Breast epithelium (tissue), 4 donors: ENCODE data around the gene TRIM27. TPM values are rescaled to one million over a fixed set of nuclear protein-coding genes. Genes with fewer than 3 reads are reported as not detected.

Experiments used
- DNase-seq, 2 donors: peaks; one replicate each; pipeline ENCODE4 v3.0.0-alpha.2; 2019; ENCODE audit warnings: low spot score in 2 of 2
- H3K27ac ChIP-seq, 2 donors: fragments of 200-600 bp; sonication (generic) in 1 of 2; one replicate each; pipeline ENCODE4 v1.5.1; 2016 to 2019; ENCODE audit warnings: mild to moderate bottlenecking in 1 of 2
- H3K27me3 ChIP-seq, 2 donors: fragments of 200-600 bp; sonication (generic) in 1 of 2; one replicate each; pipeline versions ENCODE4 v1.5.1 to v1.6.0; 2017 to 2019; ENCODE audit warnings: control low read depth in 1 of 2, mild to moderate bottlenecking in 1 of 2
- H3K36me3 ChIP-seq: fragments of 200-600 bp; one replicate; pipeline ENCODE4 v1.5.1; 2019
- H3K4me1 ChIP-seq, 2 donors: fragments of 200-600 bp; sonication (generic); one replicate each; pipeline ENCODE4 v1.5.1; 2016 to 2019; ENCODE audit warnings: control low read depth in 1 of 2
- H3K4me3 ChIP-seq, 3 donors: fragments of 200-600 bp; sonication (generic); 1 replicate in 2 of 3; 2 replicates in 1 of 3; pipeline ENCODE4 v1.5.1; 2016 to 2019; ENCODE audit warnings: mild to moderate bottlenecking in 3 of 3, moderate library complexity in 2 of 3
- H3K9me3 ChIP-seq, 2 donors: fragments of 200-600 bp; sonication (generic) in 1 of 2; one replicate each; pipeline ENCODE4 v1.5.1; 2016 to 2019; ENCODE audit warnings: control low read depth in 1 of 2
- POLR2A ChIP-seq: fragments of 450-650 bp; IDR thresholded peaks from one replicate; pipeline ENCODE4 v1.6.1; 2016; ENCODE audit warnings: antibody characterized with exemption, mild to moderate bottlenecking, moderate library complexity
- POLR2AphosphoS5 ChIP-seq, 3 donors: sonication (generic); formaldehyde crosslinking; IDR thresholded peaks; one replicate each; pipeline ENCODE4 v1.6.1; 2017; ENCODE audit warnings: antibody characterized with exemption in 3 of 3
- intact Hi-C: fragments of 100-400 bp; cut with DNase I; formaldehyde crosslinking; loops from one replicate; pipeline ENCODE4 v1.15.1; 2023; ENCODE audit warnings: low total_unique reads
- total RNA-seq, 3 donors: library from RNA; depleted of rRNA; stranded (reverse); fragments of >200 nt; gene quantifications; one replicate each; pipeline ENCODE4 v1.1.0, GENCODE V29; 2016
- TF ChIP-seq, protein P1 (sequence below), 3 donors: fragments of 450-650 bp; IDR thresholded peaks; one replicate each; pipeline ENCODE4 v1.5.1; 2016 to 2017; ENCODE audit warnings: antibody characterized with exemption in 3 of 3, mild to moderate bottlenecking in 3 of 3, moderate library complexity in 3 of 3

The TRIM27 gene
- total RNA-seq, 3 donors from 2014 or later = 38.7 to 106 (median 80.3) TPM

DNA sequence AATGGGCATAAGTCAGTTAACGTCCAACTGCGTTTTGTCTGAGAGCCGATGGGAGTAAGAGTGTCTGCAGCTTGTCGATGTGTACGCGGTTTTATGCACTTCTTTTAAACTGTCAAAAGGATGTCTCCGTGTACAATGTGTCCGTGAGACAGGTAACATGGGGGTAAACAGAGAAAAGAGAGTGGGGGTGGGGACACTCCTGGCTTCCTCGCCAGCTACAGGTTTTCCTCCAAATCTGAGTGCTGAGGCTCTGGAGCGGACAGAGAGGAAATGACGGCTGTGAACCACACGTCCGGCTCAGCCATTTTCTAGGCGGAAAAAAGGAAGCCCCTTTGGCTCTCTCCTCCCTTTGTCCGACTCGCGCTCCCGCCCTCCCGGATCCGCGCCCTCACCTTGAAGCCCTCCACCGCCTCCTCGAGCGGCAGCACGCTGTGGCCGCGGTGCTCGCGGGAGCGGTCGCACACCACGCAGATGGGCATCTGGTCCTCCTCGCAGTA, 916 bp downstream of the TRIM27 start:
- H3K27ac ChIP-seq = peak overlapping the region; percentile 92 to 95
- no peaks in the 10 kb centered on the region for H3K9me3 ChIP-seq
- peak overlapping the region; percentile 78 to 97 (median 96) for H3K4me3 ChIP-seq
- intact Hi-C loops = loop anchor here (10.0 kb wide), 1 partner anchor 672 kb away; no protein-coding TSS in a partner anchor
- no peaks in the 10 kb centered on the region for H3K4me1 ChIP-seq
- no peak for DNase-seq
- no peak for TF ChIP-seq POLR2AphosphoS5 (IDR thresholded peaks at IDR 0.05)
- TF ChIP-seq POLR2A = no peak
- TF ChIP-seq, protein P1, sequence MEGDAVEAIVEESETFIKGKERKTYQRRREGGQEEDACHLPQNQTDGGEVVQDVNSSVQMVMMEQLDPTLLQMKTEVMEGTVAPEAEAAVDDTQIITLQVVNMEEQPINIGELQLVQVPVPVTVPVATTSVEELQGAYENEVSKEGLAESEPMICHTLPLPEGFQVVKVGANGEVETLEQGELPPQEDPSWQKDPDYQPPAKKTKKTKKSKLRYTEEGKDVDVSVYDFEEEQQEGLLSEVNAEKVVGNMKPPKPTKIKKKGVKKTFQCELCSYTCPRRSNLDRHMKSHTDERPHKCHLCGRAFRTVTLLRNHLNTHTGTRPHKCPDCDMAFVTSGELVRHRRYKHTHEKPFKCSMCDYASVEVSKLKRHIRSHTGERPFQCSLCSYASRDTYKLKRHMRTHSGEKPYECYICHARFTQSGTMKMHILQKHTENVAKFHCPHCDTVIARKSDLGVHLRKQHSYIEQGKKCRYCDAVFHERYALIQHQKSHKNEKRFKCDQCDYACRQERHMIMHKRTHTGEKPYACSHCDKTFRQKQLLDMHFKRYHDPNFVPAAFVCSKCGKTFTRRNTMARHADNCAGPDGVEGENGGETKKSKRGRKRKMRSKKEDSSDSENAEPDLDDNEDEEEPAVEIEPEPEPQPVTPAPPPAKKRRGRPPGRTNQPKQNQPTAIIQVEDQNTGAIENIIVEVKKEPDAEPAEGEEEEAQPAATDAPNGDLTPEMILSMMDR (IDR thresholded peaks at IDR 0.05) = no peak
- H3K27me3 ChIP-seq = no peaks in the 10 kb centered on the region
- no peaks in the 10 kb centered on the region for H3K36me3 ChIP-seq

DNA sequence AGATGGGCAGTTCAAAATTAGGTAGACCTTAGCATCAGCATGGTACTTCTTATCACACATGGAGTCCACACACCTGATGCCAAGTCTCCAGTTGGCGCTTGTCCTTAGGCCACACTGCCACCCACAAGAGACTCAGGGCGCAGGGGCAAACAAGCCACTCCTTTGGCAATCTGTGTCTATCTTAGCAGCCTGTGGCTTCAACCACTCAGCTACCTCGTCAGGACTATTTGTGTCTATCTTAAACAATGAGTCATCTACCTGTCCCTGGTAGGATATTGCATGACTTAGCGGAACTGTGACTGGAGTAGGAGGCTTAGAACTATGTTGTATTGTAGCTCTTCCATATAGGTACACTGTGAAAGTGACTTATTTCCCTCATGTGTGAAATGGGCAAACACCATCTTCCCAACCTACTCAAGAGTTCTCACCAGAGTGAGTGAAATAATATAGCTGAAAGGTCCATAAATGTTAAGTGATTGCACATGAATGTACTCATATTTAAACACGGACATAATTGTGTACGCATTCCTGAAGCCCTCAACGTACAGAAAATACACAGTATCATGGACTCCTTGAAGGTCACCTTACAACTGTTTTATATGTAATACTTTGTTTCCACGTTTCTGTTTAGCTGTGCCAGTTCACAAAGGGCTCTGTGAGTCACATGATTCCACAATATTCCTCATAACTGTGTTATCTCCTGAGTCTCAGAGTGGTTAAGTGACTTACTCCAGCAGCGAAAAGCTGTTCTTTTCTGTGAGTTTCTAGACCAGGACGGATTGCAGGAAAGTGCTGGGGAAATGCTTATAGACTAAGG, 1.6 kb downstream of the TRIM27 start:
- peak overlapping the region; percentile 78 to 97 (median 96) for H3K4me3 ChIP-seq
- TF ChIP-seq POLR2AphosphoS5 (IDR thresholded peaks at IDR 0.05) = peak in 1 of 3 donors; percentile 9
- TF ChIP-seq, protein P1 (IDR thresholded peaks at IDR 0.05) = no peak
- intact Hi-C loops = loop anchor here (10.0 kb wide), 1 partner anchor 673 kb away; no protein-coding TSS in a partner anchor
- no peak for DNase-seq
- no peaks in the 10 kb centered on the region for H3K27me3 ChIP-seq
- H3K36me3 ChIP-seq = no peaks in the 10 kb centered on the region
- H3K4me1 ChIP-seq = no peaks in the 10 kb centered on the region
- no peaks in the 10 kb centered on the region for H3K9me3 ChIP-seq
- peak overlapping the region; percentile 92 to 95 for H3K27ac ChIP-seq

DNA sequence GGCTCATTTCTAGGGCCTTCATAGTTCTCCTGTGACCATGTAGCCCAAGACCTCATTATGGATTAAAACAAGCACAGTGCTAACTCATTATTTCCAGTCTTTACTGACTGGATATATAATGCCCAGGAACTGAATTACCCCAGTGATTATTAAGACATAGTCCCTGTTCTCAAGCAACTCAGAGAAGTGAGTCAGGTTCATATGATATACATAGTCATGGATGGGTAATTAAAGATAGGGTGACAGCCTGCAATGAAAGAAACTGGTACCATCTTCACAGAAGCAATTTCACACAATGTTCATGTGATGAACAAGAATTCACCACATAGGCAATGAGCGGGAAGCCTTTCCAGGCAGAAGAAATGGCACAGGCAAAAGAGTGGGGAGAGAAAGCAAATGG, 3.5 kb downstream of the TRIM27 start:
- Histone ChIP-seq H3K27ac (no peak overlapping the region), H3K27me3 (no peaks in the 10 kb centered on the region), H3K36me3 (no peaks in the 10 kb centered on the region), H3K4me3 (no peak overlapping the region), H3K9me3 (no peaks in the 10 kb centered on the region), H3K4me1 (no peaks in the 10 kb centered on the region)
- no peak for DNase-seq
- intact Hi-C loops = loop anchor here (10.0 kb wide), 1 partner anchor 675 kb away; no protein-coding TSS in a partner anchor
- TF ChIP-seq, protein P1 (IDR thresholded peaks at IDR 0.05) = no peak
- TF ChIP-seq POLR2AphosphoS5 (IDR thresholded peaks at IDR 0.05) = no peak
- TF ChIP-seq POLR2A = no peak

DNA sequence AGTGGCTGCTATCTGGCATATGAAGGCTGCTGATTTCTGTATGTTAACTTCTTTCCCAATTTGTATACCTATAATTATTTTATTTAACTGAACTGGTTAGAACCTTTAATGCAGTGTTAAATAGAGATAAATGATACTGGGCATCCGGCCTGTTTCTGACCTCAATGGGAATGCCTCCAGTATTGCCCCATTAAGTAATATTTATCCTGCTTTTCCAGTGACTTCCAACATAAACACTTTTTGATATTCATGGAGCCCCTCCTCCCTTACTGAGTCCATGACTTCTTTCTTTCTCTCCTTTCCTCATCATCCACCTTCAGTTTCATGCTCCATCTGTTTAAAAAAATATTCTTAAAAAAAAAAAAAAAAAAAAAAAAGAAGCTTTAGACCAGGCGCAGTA, 8.8 kb downstream of the TRIM27 start:
- Histone ChIP-seq H3K4me1 (no peaks in the 10 kb centered on the region), H3K36me3 (no peaks in the 10 kb centered on the region), H3K27ac (no peak overlapping the region), H3K27me3 (no peaks in the 10 kb centered on the region), H3K4me3 (no peak overlapping the region), H3K9me3 (no peaks in the 10 kb centered on the region)
- TF ChIP-seq POLR2AphosphoS5 (IDR thresholded peaks at IDR 0.05) (no peak), POLR2A (no peak)
- TF ChIP-seq, protein P1 (IDR thresholded peaks at IDR 0.05) = no peak
- intact Hi-C loops = no loop called here
- DNase-seq = no peak
